HepG2 (cell line): ENCODE measurements around the gene NEU1. TPM values are rescaled to one million over a fixed set of nuclear protein-coding genes. Genes with fewer than 3 reads are reported as not detected.
A peak's percentile ranks its signal among the peaks of the same experiment; 100 is the strongest.

Source experiments
- ARID4A ChIP-seq: sonication (generic); formaldehyde crosslinking; IDR thresholded peaks from 2 replicates; pipeline ENCODE4 v1.5.0; 2020; ENCODE audit warnings: mild to moderate bottlenecking, missing genetic modification reagents, borderline replicate concordance
- BORCS8-MEF2B ChIP-seq: sonication (generic); formaldehyde crosslinking; IDR thresholded peaks from 2 replicates; pipeline ENCODE4 v1.8.0; 2022; ENCODE audit warnings: mild to moderate bottlenecking, missing genetic modification reagents
- CREB1 ChIP-seq, 2 experiments: fragments of 450-650 bp in 1 of 2; IDR thresholded peaks; 2 replicates each; pipeline ENCODE4 v1.6.1; 2016 to 2017; ENCODE audit warnings: control low read depth in 1 of 2, mild to moderate bottlenecking in 1 of 2, missing compliant biosample characterization in 1 of 2, missing genetic modification characterization in 1 of 2
- CREM ChIP-seq, 2 experiments: sonication (generic) in 1 of 2; formaldehyde crosslinking in 1 of 2; IDR thresholded peaks; 2 replicates each; pipeline versions ENCODE4 v1.4.0 to v1.6.1; 2016 to 2020; ENCODE audit warnings: antibody characterized with exemption in 1 of 2, mild to moderate bottlenecking in 1 of 2, missing genetic modification reagents in 1 of 2
- ELF3 ChIP-seq: IDR thresholded peaks from 2 replicates; pipeline ENCODE4 v1.6.1; 2016; ENCODE audit warnings: missing genetic modification reagents, missing compliant biosample characterization
- HCFC1 ChIP-seq: fragments of 150-350 bp; IDR thresholded peaks from 2 replicates; pipeline ENCODE4 v1.6.1; 2014; ENCODE audit warnings: low read depth, low read length
- MEIS2 ChIP-seq: sonication (generic); formaldehyde crosslinking; IDR thresholded peaks from 2 replicates; pipeline ENCODE4 v1.9.0; 2021; ENCODE audit warnings: mild to moderate bottlenecking, missing genetic modification reagents
- SOX13 ChIP-seq, 3 experiments: fragments of 450-650 bp in 1 of 3; sonication (generic) in 1 of 3; formaldehyde crosslinking in 1 of 3; IDR thresholded peaks in 2 of 3; conservative IDR thresholded peaks in 1 of 3; 2 replicates each; pipeline versions ENCODE4 v1.5.0 to v1.6.1; 2016 to 2020; ENCODE audit warnings: antibody characterized with exemption in 1 of 3, mild to moderate bottlenecking in 1 of 3, missing compliant biosample characterization in 1 of 3, missing genetic modification reagents in 1 of 3, moderate library complexity in 1 of 3
- ZFP36L2 ChIP-seq: sonication (generic); formaldehyde crosslinking; IDR thresholded peaks from 2 replicates; pipeline ENCODE4 v1.4.0; 2020; ENCODE audit warnings: missing genetic modification reagents
- ZFP82 ChIP-seq: sonication (generic); formaldehyde crosslinking; IDR thresholded peaks from 2 replicates; pipeline ENCODE4 v1.5.1; 2020; ENCODE audit warnings: mild to moderate bottlenecking, missing genetic modification reagents, borderline replicate concordance
- ZNF446 ChIP-seq: sonication (generic); formaldehyde crosslinking; IDR thresholded peaks from 2 replicates; pipeline ENCODE4 v1.5.0; 2020; ENCODE audit warnings: mild to moderate bottlenecking, missing genetic modification reagents
- ZNF567 ChIP-seq: sonication (generic); formaldehyde crosslinking; IDR thresholded peaks from 2 replicates; pipeline ENCODE4 v1.8.1; 2023; ENCODE audit warnings: mild to moderate bottlenecking, missing genetic modification reagents, borderline replicate concordance
- ZNF773 ChIP-seq: sonication (generic); formaldehyde crosslinking; IDR thresholded peaks from 2 replicates; pipeline ENCODE4 v1.4.0; 2020; ENCODE audit warnings: missing genetic modification reagents, borderline replicate concordance
- polyA plus RNA-seq, 8 experiments: library from polyadenylated mRNA; depleted of rRNA in 3 of 8; stranded (reverse) in 7 of 8; unstranded in 1 of 8; fragments of >200 nt; fragmentation: Illumina TruSeq in 4 of 8; extraction: Trizol in 4 of 8; gene quantifications; 2 replicates each; pipeline versions ENCODE4 v1.2.1 to v1.2.3, GENCODE V29; 2011 to 2016; ENCODE audit warnings: low read depth in 4 of 8, missing spikeins in 1 of 8, mixed read lengths in 1 of 8; ENCODE audit not compliant: insufficient read depth in 1 of 8
- total RNA-seq, 5 experiments: library from RNA; depleted of rRNA; stranded (reverse); fragments of >200 nt; fragmentation: Illumina TruSeq; extraction: Trizol; gene quantifications; 2 replicates each; pipeline ENCODE4 v1.2.3, GENCODE V29; 2016; ENCODE audit warnings: low read depth in 1 of 5
- TF ChIP-seq, protein P1 (sequence below): IDR thresholded peaks from 2 replicates; pipeline ENCODE4 v1.6.1; 2012; ENCODE audit warnings: inconsistent platforms
- TF ChIP-seq, protein P2 (sequence below): IDR thresholded peaks from 2 replicates; pipeline ENCODE4 v1.6.1; 2018; ENCODE audit warnings: missing genetic modification reagents, mild to moderate bottlenecking, missing compliant biosample characterization
- TF ChIP-seq, protein P3 (sequence below), 2 experiments: sonication (generic) in 1 of 2; formaldehyde crosslinking in 1 of 2; IDR thresholded peaks; 2 replicates each; pipeline versions ENCODE4 v1.4.0 to v1.6.1; 2016 to 2020; ENCODE audit warnings: borderline replicate concordance in 1 of 2, low read depth in 1 of 2, mild to moderate bottlenecking in 1 of 2, missing genetic modification reagents in 1 of 2

NEU1 gene
- total and polyA plus RNA-seq, 2 of the 13 experiments (the other 11 are each of a cell fraction or from before 2014, with no cell fraction given) = 215 to 297 TPM

- TF ChIP-seq SOX13 (IDR thresholded peaks at IDR 0.05) = 0 out of 2 replicates have a peak, but pooled peaks have one; percentile 65
- TF ChIP-seq SOX13 (CRISPR knock-in tag; conservative IDR thresholded peaks at IDR 0.05 in 1 of 2, IDR thresholded peaks at IDR 0.05 in 1 of 2) = peak in 1 of 2 experiments; percentile 9; a peak in 1 of 4 replicates
- TF ChIP-seq, protein P1, sequence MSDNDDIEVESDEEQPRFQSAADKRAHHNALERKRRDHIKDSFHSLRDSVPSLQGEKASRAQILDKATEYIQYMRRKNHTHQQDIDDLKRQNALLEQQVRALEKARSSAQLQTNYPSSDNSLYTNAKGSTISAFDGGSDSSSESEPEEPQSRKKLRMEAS = peak; percentile 62; the same call in 1 of the 2 replicates
- TF ChIP-seq, protein P2, sequence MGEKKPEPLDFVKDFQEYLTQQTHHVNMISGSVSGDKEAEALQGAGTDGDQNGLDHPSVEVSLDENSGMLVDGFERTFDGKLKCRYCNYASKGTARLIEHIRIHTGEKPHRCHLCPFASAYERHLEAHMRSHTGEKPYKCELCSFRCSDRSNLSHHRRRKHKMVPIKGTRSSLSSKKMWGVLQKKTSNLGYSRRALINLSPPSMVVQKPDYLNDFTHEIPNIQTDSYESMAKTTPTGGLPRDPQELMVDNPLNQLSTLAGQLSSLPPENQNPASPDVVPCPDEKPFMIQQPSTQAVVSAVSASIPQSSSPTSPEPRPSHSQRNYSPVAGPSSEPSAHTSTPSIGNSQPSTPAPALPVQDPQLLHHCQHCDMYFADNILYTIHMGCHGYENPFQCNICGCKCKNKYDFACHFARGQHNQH (CRISPR knock-in tag) = 0 out of 2 replicates have a peak, but pooled peaks have one; percentile 61
- 0 out of 2 replicates have a peak, but pooled peaks have one; percentile 36 for TF ChIP-seq HCFC1
- TF ChIP-seq CREM (IDR thresholded peaks at IDR 0.05) = peak; percentile 19; the same call in 1 of the 2 replicates
- no peak for TF ChIP-seq CREM (CRISPR knock-in tag; IDR thresholded peaks at IDR 0.05)
- TF ChIP-seq MEIS2 = peak; percentile 66; the same call in 1 of the 2 replicates
- no peak; the same call in 1 of the 2 replicates for TF ChIP-seq ZFP82 (CRISPR knock-in tag)
- TF ChIP-seq ZFP36L2 (CRISPR knock-in tag) = 0 out of 2 replicates have a peak, but pooled peaks have one; percentile 80
- peak; percentile 57 for TF ChIP-seq ELF3 (CRISPR knock-in tag)
- TF ChIP-seq ZNF446 (CRISPR knock-in tag) = no peak
- peak; percentile 87; the same call in 1 of the 2 replicates for TF ChIP-seq ZNF567 (CRISPR knock-in tag)
- TF ChIP-seq, protein P3, sequence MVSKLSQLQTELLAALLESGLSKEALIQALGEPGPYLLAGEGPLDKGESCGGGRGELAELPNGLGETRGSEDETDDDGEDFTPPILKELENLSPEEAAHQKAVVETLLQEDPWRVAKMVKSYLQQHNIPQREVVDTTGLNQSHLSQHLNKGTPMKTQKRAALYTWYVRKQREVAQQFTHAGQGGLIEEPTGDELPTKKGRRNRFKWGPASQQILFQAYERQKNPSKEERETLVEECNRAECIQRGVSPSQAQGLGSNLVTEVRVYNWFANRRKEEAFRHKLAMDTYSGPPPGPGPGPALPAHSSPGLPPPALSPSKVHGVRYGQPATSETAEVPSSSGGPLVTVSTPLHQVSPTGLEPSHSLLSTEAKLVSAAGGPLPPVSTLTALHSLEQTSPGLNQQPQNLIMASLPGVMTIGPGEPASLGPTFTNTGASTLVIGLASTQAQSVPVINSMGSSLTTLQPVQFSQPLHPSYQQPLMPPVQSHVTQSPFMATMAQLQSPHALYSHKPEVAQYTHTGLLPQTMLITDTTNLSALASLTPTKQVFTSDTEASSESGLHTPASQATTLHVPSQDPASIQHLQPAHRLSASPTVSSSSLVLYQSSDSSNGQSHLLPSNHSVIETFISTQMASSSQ (IDR thresholded peaks at IDR 0.05; ENCODE audit: low read depth) = no peak; the same call in 1 of the 2 replicates
- TF ChIP-seq, protein P3 (CRISPR knock-in tag; IDR thresholded peaks at IDR 0.05; ENCODE audit: borderline replicate concordance) = no peak; the same call in 1 of the 2 replicates
- TF ChIP-seq CREB1 (IDR thresholded peaks at IDR 0.05) = peak; percentile 31; the same call in 1 of the 2 replicates
- peak; percentile 75 for TF ChIP-seq CREB1 (CRISPR knock-in tag; IDR thresholded peaks at IDR 0.05)
- TF ChIP-seq ZNF773 (CRISPR knock-in tag) = peak; percentile 53; the same call in 1 of the 2 replicates
- TF ChIP-seq BORCS8-MEF2B = peak; percentile 61; the same call in 1 of the 2 replicates
- TF ChIP-seq ARID4A (CRISPR knock-in tag) = peak; percentile 75; the same call in 1 of the 2 replicates
These were observed 35.1 kb downstream of the NEU1 start, which contains the start of gene HSPA1B (continued) for GRCh38 chr6:31827286-31828079.
